H1 (cell line): ENCODE data around the gene YEATS2. TPM values are rescaled to one million over a fixed set of nuclear protein-coding genes. Genes with fewer than 3 reads are reported as not detected.

ENCODE experiments used
- CTCF ChIA-PET: fragments of 300-600 bp; sonication (Branson Sonifier 250); formaldehyde crosslinking; loops from one replicate; lab custom pipeline; 2021; ENCODE audit not compliant: partially characterized antibody; lab: Charles Lee
- POLR2A ChIA-PET: fragments of 300-600 bp; sonication (Branson Sonifier 250); formaldehyde crosslinking; loops from one replicate; lab custom pipeline; 2021; ENCODE audit warnings: inconsistent platforms; ENCODE audit not compliant: partially characterized antibody; lab: Charles Lee
- DNase-seq, 2 experiments: peaks; one replicate each; pipeline versions ENCODE4 v3.0.0 to v3.0.0-alpha.2; 2010 to 2022; ENCODE audit warnings: low spot score in 2 of 2, low read depth in 1 of 2, mixed read lengths in 1 of 2
- FAIRE-seq: peaks from 2 replicates; lab custom pipeline; 2011; peaks lifted over from hg19 to GRCh38; lab: Jason Lieb, UNC
- H2AFZ ChIP-seq: 2 replicates; pipeline ENCODE4 v1.8.1; 2012; ENCODE audit warnings: low read length, inconsistent platforms
- H2AK5ac ChIP-seq: 2 replicates; pipeline ENCODE4 v1.6.1; 2013; ENCODE audit warnings: low read depth, low read length
- H2BK120ac ChIP-seq: replicated peaks from 2 replicates; pipeline ENCODE3; 2013; ENCODE audit warnings: low read depth, low read length, inconsistent platforms
- H2BK12ac ChIP-seq: 2 replicates; pipeline ENCODE4 v1.6.1; 2013; ENCODE audit warnings: low read depth, low read length
- H2BK15ac ChIP-seq: 2 replicates; pipeline ENCODE4 v1.6.1; 2013; ENCODE audit warnings: low read length
- H2BK20ac ChIP-seq: 2 replicates; pipeline ENCODE4 v1.6.1; 2013; ENCODE audit warnings: low read length
- H2BK5ac ChIP-seq: 2 replicates; pipeline ENCODE4 v1.6.1; 2013; ENCODE audit warnings: low read depth, low read length
- H3K14ac ChIP-seq: 2 replicates; pipeline ENCODE4 v1.6.1; 2013; ENCODE audit warnings: inconsistent platforms; ENCODE audit not compliant: insufficient read length
- H3K18ac ChIP-seq: 2 replicates; pipeline ENCODE4 v1.6.1; 2013; ENCODE audit warnings: low read length; ENCODE audit errors: extremely low read depth
- H3K23ac ChIP-seq: 2 replicates; pipeline ENCODE4 v1.6.1; 2013; ENCODE audit warnings: inconsistent platforms; ENCODE audit not compliant: insufficient read length
- H3K23me2 ChIP-seq: 2 replicates; pipeline ENCODE4 v1.6.1; 2013; ENCODE audit warnings: low read depth, low read length
- H3K27ac ChIP-seq: 2 replicates; pipeline ENCODE4 v1.6.1; 2011; ENCODE audit warnings: low read depth, low read length, inconsistent platforms
- H3K27me3 ChIP-seq, 4 experiments: replicated peaks in 1 of 4; 1 replicate in 1 of 4; 2 replicates in 3 of 4; pipeline versions ENCODE4 v1.6.1 to v1.8.1; 2011 to 2013; ENCODE audit warnings: low read length in 3 of 4, mild to moderate bottlenecking in 3 of 4, inconsistent platforms in 2 of 4, mixed read lengths in 2 of 4, moderate library complexity in 1 of 4; ENCODE audit not compliant: control insufficient read depth in 3 of 4, insufficient read depth in 3 of 4; ENCODE audit errors: extremely low read depth in 1 of 4
- H3K36me3 ChIP-seq, 4 experiments: 2 replicates each; pipeline versions ENCODE4 v1.6.1 to v1.8.1; 2011 to 2013; ENCODE audit warnings: mild to moderate bottlenecking in 4 of 4, low read length in 3 of 4, moderate library complexity in 2 of 4, control low read depth in 1 of 4, inconsistent platforms in 1 of 4; ENCODE audit not compliant: insufficient read depth in 4 of 4, control insufficient read depth in 2 of 4
- H3K4ac ChIP-seq: replicated peaks from 2 replicates; pipeline ENCODE3; 2013; ENCODE audit warnings: low read length, low read depth, mixed read lengths, inconsistent platforms; ENCODE audit not compliant: insufficient read length
- H3K4me1 ChIP-seq, 4 experiments: replicated peaks in 1 of 4; 1 replicate in 1 of 4; 2 replicates in 3 of 4; pipeline versions ENCODE4 v1.6.1 to v1.8.1; 2011 to 2013; ENCODE audit warnings: low read length in 3 of 4, inconsistent platforms in 2 of 4, mixed read lengths in 1 of 4; ENCODE audit not compliant: insufficient read depth in 4 of 4, control insufficient read depth in 3 of 4
- H3K4me2 ChIP-seq, 2 experiments: 2 replicates each; pipeline versions ENCODE4 v1.6.1 to v1.8.1; 2011 to 2013; ENCODE audit warnings: low read depth in 2 of 2, low read length in 2 of 2, control low read depth in 1 of 2, inconsistent platforms in 1 of 2, mild to moderate bottlenecking in 1 of 2; ENCODE audit not compliant: insufficient read depth in 1 of 2
- H3K4me3 ChIP-seq, 4 experiments: fragments of 200-600, 300-600 bp in 1 of 4; sonication (generic), shearing (Covaris generic), sonication (Bioruptor Twin) in 1 of 4; 2 replicates each; pipeline versions ENCODE4 v1.5.1 to v1.8.1; 2011 to 2016; ENCODE audit warnings: low read length in 4 of 4, low read depth in 3 of 4, control low read depth in 2 of 4, inconsistent platforms in 2 of 4, mild to moderate bottlenecking in 2 of 4, mixed read lengths in 1 of 4, moderate library complexity in 1 of 4; ENCODE audit not compliant: insufficient read depth in 2 of 4; ENCODE audit errors: extremely low read depth in 1 of 4
- H3K56ac ChIP-seq: replicated peaks from 2 replicates; pipeline ENCODE3; 2013; ENCODE audit warnings: low read depth, mild to moderate bottlenecking, mixed read lengths, low read length, inconsistent platforms; ENCODE audit not compliant: insufficient read length
- H3K79me1 ChIP-seq: 2 replicates; pipeline ENCODE4 v1.6.1; 2013; ENCODE audit warnings: low read depth, low read length, control low read depth
- H3K79me2 ChIP-seq, 2 experiments: 2 replicates each; pipeline versions ENCODE4 v1.6.1 to v1.8.1; 2012 to 2013; ENCODE audit warnings: low read length in 2 of 2, mild to moderate bottlenecking in 2 of 2, inconsistent platforms in 1 of 2; ENCODE audit not compliant: insufficient read depth in 2 of 2, control insufficient read depth in 1 of 2
- H3K9ac ChIP-seq, 4 experiments: replicated peaks in 1 of 4; 1 replicate in 1 of 4; 2 replicates in 3 of 4; pipeline versions ENCODE4 v1.6.1 to v1.8.1; 2011 to 2013; ENCODE audit warnings: low read depth in 3 of 4, low read length in 3 of 4, control low read depth in 2 of 4, mild to moderate bottlenecking in 2 of 4, moderate library complexity in 2 of 4, inconsistent platforms in 1 of 4; ENCODE audit errors: extremely low read depth in 1 of 4
- H3K9me3 ChIP-seq, 2 experiments: 2 replicates each; pipeline versions ENCODE4 v1.6.1 to v1.8.1; 2012 to 2013; ENCODE audit warnings: mild to moderate bottlenecking in 2 of 2, moderate library complexity in 2 of 2, control low read depth in 1 of 2, inconsistent platforms in 1 of 2, low read depth in 1 of 2, low read length in 1 of 2, mixed read lengths in 1 of 2; ENCODE audit not compliant: insufficient read depth in 2 of 2
- H4K20me1 ChIP-seq, 2 experiments: replicated peaks in 1 of 2; 2 replicates each; pipeline versions ENCODE3 to v1.8.1; 2011 to 2013; ENCODE audit warnings: inconsistent platforms in 2 of 2, low read length in 2 of 2, mild to moderate bottlenecking in 1 of 2; ENCODE audit not compliant: insufficient read depth in 2 of 2, control insufficient read depth in 1 of 2
- H4K5ac ChIP-seq: 2 replicates; pipeline ENCODE4 v1.6.1; 2013; ENCODE audit warnings: low read length, low read depth, mixed read lengths, inconsistent platforms; ENCODE audit not compliant: insufficient read length
- H4K8ac ChIP-seq: 2 replicates; pipeline ENCODE4 v1.8.0; 2013; ENCODE audit warnings: mild to moderate bottlenecking, moderate library complexity, low read length, inconsistent platforms; ENCODE audit not compliant: insufficient read depth; ENCODE audit errors: extremely low read depth
- H4K91ac ChIP-seq: replicated peaks from 2 replicates; pipeline ENCODE3; 2013; ENCODE audit warnings: low read length, mixed read lengths, inconsistent platforms; ENCODE audit not compliant: insufficient read length
- BACH1 ChIP-seq: IDR thresholded peaks from 2 replicates; pipeline ENCODE4 v1.6.1; 2012; ENCODE audit warnings: low read length, improper control_type of control experiment
- CTBP2 ChIP-seq: IDR thresholded peaks from 2 replicates; pipeline ENCODE4 v1.7.0; 2011; ENCODE audit warnings: borderline replicate concordance, mild to moderate bottlenecking, moderate library complexity, mixed read lengths, low read length; ENCODE audit not compliant: insufficient read depth, insufficient read length
- EP300 ChIP-seq, 2 experiments: IDR thresholded peaks; 1 replicate in 1 of 2; 2 replicates in 1 of 2; pipeline ENCODE4 v1.6.1; 2011 to 2012; ENCODE audit warnings: low read depth in 2 of 2, low read length in 2 of 2, mild to moderate bottlenecking in 2 of 2, borderline replicate concordance in 1 of 2, inconsistent platforms in 1 of 2, moderate library complexity in 1 of 2
- HDAC2 ChIP-seq, 2 experiments: fragments of 300-600 bp in 1 of 2; sonication (generic) in 1 of 2; IDR thresholded peaks; 2 replicates each; pipeline ENCODE4 v1.6.1; 2011 to 2012; ENCODE audit warnings: low read depth in 2 of 2, low read length in 2 of 2, mild to moderate bottlenecking in 2 of 2, moderate library complexity in 2 of 2, borderline replicate concordance in 1 of 2, inconsistent platforms in 1 of 2
- HDAC6 ChIP-seq: IDR thresholded peaks from one replicate; pipeline ENCODE4 v1.7.1; 2012; ENCODE audit warnings: low read depth, mild to moderate bottlenecking, inconsistent platforms, low read length, moderate library complexity
- KDM4A ChIP-seq: IDR thresholded peaks from one replicate; pipeline ENCODE4 v1.7.1; 2012; ENCODE audit warnings: low read depth, mild to moderate bottlenecking, moderate library complexity, low read length, inconsistent platforms; ENCODE audit not compliant: severe bottlenecking
- KDM5A ChIP-seq: fragments of 200-600 bp; IDR thresholded peaks from 2 replicates; pipeline ENCODE4 v1.7.1; 2012; ENCODE audit warnings: mild to moderate bottlenecking, low read length, inconsistent platforms, mixed read lengths
- POU5F1 ChIP-seq: IDR thresholded peaks from 2 replicates; pipeline ENCODE4 v1.6.1; 2011; ENCODE audit warnings: low read depth, mild to moderate bottlenecking, low read length, moderate library complexity
- RFX5 ChIP-seq: IDR thresholded peaks from 2 replicates; pipeline ENCODE4 v1.6.1; 2011; ENCODE audit warnings: low read depth, low read length, improper control_type of control experiment, borderline replicate concordance
- SIN3A ChIP-seq, 2 experiments: IDR thresholded peaks in 1 of 2; conservative IDR thresholded peaks in 1 of 2; 2 replicates each; pipeline ENCODE4 v1.6.1; 2011 to 2012; ENCODE audit warnings: low read length in 2 of 2, improper control_type of control experiment in 1 of 2, low read depth in 1 of 2, mild to moderate bottlenecking in 1 of 2
- SRF ChIP-seq: IDR thresholded peaks from 2 replicates; pipeline ENCODE4 v1.6.1; 2011; ENCODE audit warnings: mild to moderate bottlenecking, low read depth, low read length, moderate library complexity
- SUZ12 ChIP-seq: fragments of 200-600 bp; sonication (generic); IDR thresholded peaks from 2 replicates; pipeline ENCODE4 v1.6.1; 2012; ENCODE audit warnings: mild to moderate bottlenecking, inconsistent platforms, low read length, moderate library complexity, mixed read lengths
- TBP ChIP-seq: IDR thresholded peaks from 2 replicates; pipeline ENCODE4 v1.6.1; 2011; ENCODE audit warnings: low read depth, low read length, improper control_type of control experiment
- TEAD4 ChIP-seq: IDR thresholded peaks from 2 replicates; pipeline ENCODE4 v1.6.1; 2012; ENCODE audit warnings: low read depth, low read length, inconsistent platforms, mixed read lengths
- WGBS, 2 experiments: shearing (Covaris generic) in 1 of 2; methylation state at CpG; one replicate each; pipeline versions ENCODE4 v1.1.6 to v1.1.7; 2013 to 2015; ENCODE audit warnings: low lambda C conversion rate in 2 of 2, mixed read lengths in 2 of 2, inconsistent platforms in 1 of 2, low coverage in 1 of 2, missing lambda C conversion rate in 1 of 2; ENCODE audit not compliant: insufficient replicate concordance in 2 of 2, insufficient coverage in 1 of 2, insufficient read length in 1 of 2; ENCODE audit errors: extremely low coverage in 1 of 2, missing lambda C conversion rate in 1 of 2; 5-methylcytosine and 5-hydroxymethylcytosine counted together
- polyA plus RNA-seq, 7 experiments: library from polyadenylated mRNA; depleted of rRNA in 3 of 7; stranded (reverse) in 5 of 7; unstranded in 2 of 7; fragments of >200 nt in 5 of 7; fragments of 200-250 nt in 2 of 7; gene quantifications; 1 replicate in 5 of 7; 2 replicates in 1 of 7; 4 replicates in 1 of 7; pipeline versions ENCODE4 v1.2.1 to v1.2.3, GENCODE V29; 2011 to 2013; ENCODE audit warnings: missing spikeins in 2 of 7, mixed read lengths in 2 of 7
- total RNA-seq: library from RNA; stranded (reverse); fragmentation: NEBNext Ultra II Directional; extraction: Animal tissue kit (Norgen Biotek cat#: 25700); gene quantifications from 2 replicates; pipeline ENCODE4 v1.2.1, GENCODE V29; 2021

YEATS2 gene
- total and polyA plus RNA-seq, 2 of the 8 experiments (the other 6 are each of a cell fraction or from before 2014, with no cell fraction given) = 35.3 to 53.7 TPM

GRCh38 chr3:183837894-183838293, 140.3 kb downstream of the YEATS2 start:
- ChIA-PET CTCF (no interaction called here), POLR2A (no interaction called here)
- H3K14ac ChIP-seq = no peak overlapping the region
- no peak overlapping the region for H3K4me2 ChIP-seq
- no peak overlapping the region for H3K23ac ChIP-seq
- H3K56ac ChIP-seq = no peak overlapping the region
- H2BK120ac ChIP-seq = no peak overlapping the region
- H3K4ac ChIP-seq = no peak overlapping the region
- no peak overlapping the region for H2BK12ac ChIP-seq
- H3K23me2 ChIP-seq = no peaks in the 10 kb centered on the region
- no peak overlapping the region for H2AFZ ChIP-seq
- no peak overlapping the region for H4K8ac ChIP-seq
- no peak overlapping the region for H2BK20ac ChIP-seq
- H3K36me3 ChIP-seq = peaks cover 5 to 39% (median 23%) of the 10 kb centered on the region in 4 experiments; a peak in 7 of 8 replicates
- no peak for FAIRE-seq
- no peak overlapping the region for H3K9ac ChIP-seq
- H3K27ac ChIP-seq = no peak overlapping the region
- no peaks in the 10 kb centered on the region for H3K27me3 ChIP-seq
- no peak overlapping the region for H3K4me3 ChIP-seq
- no peak for DNase-seq
- peaks cover 2 to 3% of the 10 kb centered on the region in 2 experiments for H4K20me1 ChIP-seq
- WGBS, 2 experiments = 100% methylated on average over 3 of the region's 3 CpGs; no CpG with 5 or more reads in 1 of the 2 experiments
- H3K79me2 ChIP-seq = no peaks in the 10 kb centered on the region
- no peak overlapping the region for H3K18ac ChIP-seq
- no peak overlapping the region for H4K91ac ChIP-seq
- no peaks in the 10 kb centered on the region for H3K9me3 ChIP-seq
- no peaks in the 10 kb centered on the region for H3K79me1 ChIP-seq
- no peak overlapping the region for H2BK15ac ChIP-seq
- no peak overlapping the region for H2AK5ac ChIP-seq
- H2BK5ac ChIP-seq = no peak overlapping the region
- H4K5ac ChIP-seq = no peak overlapping the region
- H3K4me1 ChIP-seq = no peaks in the 10 kb centered on the region
- no peak for TF ChIP-seq RFX5
- no peak for TF ChIP-seq EP300 (IDR thresholded peaks at IDR 0.05; ENCODE audit: borderline replicate concordance in 1 of 2, low read depth in 2 of 2, low read length in 2 of 2)
- TF ChIP-seq KDM5A = no peak
- no peak for TF ChIP-seq SUZ12
- TF ChIP-seq SRF = no peak
- no peak for TF ChIP-seq BACH1
- no peak for TF ChIP-seq SIN3A (conservative IDR thresholded peaks at IDR 0.05 in 1 of 2, IDR thresholded peaks at IDR 0.05 in 1 of 2; ENCODE audit: low read depth in 1 of 2, low read length in 2 of 2)
- TF ChIP-seq CTBP2 = no peak
- no peak for TF ChIP-seq HDAC6
- TF ChIP-seq KDM4A = no peak
- no peak for TF ChIP-seq POU5F1
- no peak for TF ChIP-seq HDAC2 (IDR thresholded peaks at IDR 0.05; ENCODE audit: borderline replicate concordance in 1 of 2, low read depth in 2 of 2, low read length in 2 of 2)
- TF ChIP-seq TBP = no peak
- TF ChIP-seq TEAD4 = no peak
